DMS 273 (cell line): Measurements from ENCODE around the gene HECTD2.

Source experiments
- DNase-seq: peaks from one replicate; lab custom pipeline; 2025; ENCODE audit not compliant: unreplicated experiment; lab: John Stamatoyannopoulos, UW

The HECTD2 gene

GRCh38 chr10:91471602-91472001 lies 61.5 kb downstream of the HECTD2 start:
- no peak for DNase-seq

GRCh38 chr10:91472911-91473310 lies 62.8 kb downstream of the HECTD2 start:
- no peak for DNase-seq

GRCh38 chr10:91474009-91474408 lies 63.9 kb downstream of the HECTD2 start:
- no peak for DNase-seq

DNA sequence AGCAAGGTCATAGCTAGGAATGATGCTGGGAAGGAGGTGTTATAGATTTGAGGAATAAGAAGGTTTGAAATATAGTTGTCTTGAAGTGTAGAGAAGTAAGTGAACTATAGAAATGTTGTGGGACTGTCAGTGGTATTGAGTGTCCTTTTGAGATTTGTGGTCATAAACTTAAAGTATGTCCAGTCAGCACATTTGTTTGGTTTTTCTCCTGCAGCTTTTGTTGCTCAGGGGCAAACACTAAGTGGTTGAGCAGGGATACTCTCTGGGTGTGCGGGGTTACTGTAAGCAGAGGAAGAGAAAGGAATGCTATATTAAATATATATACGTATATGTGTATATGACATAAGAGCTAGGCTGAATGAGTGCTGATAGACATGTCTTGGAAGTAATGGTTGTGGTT lies 67.1 kb downstream of the HECTD2 start:
- no peak for DNase-seq

DNA sequence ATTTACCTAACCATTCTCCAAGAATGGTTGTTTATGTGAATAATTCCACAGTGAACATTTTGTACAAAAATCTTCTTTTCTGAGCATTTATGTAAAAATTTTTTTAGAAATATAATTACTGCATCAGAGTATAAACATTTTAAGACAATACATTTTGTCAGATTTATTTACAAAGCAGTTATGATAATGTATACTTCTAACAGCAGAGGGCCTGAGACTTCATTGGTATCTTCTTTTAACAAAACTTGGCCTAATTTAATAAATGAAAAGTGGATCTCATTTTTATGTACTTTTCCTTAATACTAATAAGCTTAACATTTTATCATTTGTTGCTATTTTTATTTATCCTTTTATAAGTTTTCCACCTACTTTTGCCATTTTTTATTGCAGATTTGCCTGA lies 69.4 kb downstream of the HECTD2 start:
- no peak for DNase-seq

- no peak for DNase-seq
Measured at GRCh38 chr10:91487911-91488582, 77.9 kb downstream of the HECTD2 start.

DNA sequence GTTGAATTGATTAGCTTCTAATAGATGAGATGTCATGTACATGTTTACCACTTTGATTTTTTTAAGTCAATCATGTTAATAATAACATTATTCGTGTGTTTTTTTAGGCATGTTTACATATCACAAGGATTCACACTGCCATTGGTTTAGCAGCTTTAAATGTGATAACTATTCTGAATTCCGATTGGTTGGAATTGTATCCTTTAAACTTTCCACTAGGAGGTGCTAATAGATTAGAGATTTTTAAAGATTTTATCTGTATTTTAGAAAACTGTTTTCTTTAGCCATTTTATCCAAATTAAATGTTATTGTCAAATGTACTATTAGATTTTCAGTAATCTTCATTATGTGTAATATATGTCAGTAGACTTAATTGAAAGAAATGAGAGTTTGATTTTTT lies 83.2 kb downstream of the HECTD2 start:
- peak; percentile 42 for DNase-seq

GRCh38 chr10:91495402-91495801 lies 85.3 kb downstream of the HECTD2 start:
- no peak for DNase-seq

GRCh38 chr10:91496016-91496415 lies 85.9 kb downstream of the HECTD2 start:
- DNase-seq: peak; percentile 8

DNA sequence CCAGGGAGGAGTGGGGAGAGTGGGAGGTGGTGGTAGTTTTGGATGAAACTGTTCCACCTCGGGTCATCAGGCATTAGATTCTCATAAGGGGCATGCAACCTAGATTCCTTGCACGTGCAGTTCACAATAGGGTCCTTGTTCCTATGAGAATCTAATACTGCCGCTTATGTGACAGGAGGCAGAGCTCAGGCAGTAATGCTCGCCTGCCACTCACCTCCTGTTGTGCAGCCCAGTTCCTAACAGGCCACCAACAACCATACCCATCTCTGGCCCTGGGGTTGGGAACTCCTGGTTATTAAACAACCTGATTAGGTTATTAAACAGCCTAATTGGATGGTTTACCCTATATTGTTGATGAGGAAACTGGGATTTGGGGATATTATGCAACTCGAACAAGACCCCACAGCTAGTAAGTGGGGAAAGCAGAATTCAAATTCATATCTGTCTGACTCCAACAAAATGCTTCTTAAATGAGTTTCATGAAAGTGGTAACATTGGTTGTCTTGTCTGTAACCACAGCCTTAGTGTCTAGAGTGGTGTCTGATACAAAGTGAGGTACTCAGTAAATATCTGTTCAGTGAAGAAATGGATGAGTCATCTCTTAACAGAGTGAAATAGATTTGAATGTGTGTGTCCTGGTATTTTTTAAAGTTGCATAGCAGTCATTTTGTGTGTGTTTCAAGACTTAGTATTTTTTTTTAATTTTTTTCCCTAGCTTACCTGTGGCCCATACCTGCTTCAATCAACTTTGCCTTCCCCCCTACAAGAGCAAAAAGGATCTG lies 101.6 kb downstream of the HECTD2 start:
- no peak for DNase-seq

DNA sequence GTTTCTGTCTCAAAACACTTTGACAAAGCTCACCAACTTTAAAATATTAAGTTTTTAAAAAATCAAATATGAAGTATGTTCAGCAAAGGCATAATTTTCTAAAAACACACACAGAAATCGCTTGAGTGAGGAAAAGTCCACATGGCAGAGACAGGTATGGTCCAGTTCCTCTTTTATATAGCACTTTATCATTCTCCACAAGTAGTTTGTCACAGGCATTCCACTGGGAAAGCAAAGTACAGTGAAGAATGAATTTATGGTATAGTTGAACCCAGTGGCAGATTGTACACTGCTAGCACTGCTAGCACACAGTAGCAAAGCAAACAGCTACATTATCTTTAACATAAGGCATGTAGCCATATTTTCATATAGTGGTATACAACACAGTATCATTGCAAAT lies 102.3 kb downstream of the HECTD2 start:
- DNase-seq: no peak

- DNase-seq: peak; percentile 7
Measured at GRCh38 chr10:91513598-91514424, 103.7 kb downstream of the HECTD2 start.

- DNase-seq: no peak
Measured at GRCh38 chr10:91514787-91515186, 104.6 kb downstream of the HECTD2 start.

DNA sequence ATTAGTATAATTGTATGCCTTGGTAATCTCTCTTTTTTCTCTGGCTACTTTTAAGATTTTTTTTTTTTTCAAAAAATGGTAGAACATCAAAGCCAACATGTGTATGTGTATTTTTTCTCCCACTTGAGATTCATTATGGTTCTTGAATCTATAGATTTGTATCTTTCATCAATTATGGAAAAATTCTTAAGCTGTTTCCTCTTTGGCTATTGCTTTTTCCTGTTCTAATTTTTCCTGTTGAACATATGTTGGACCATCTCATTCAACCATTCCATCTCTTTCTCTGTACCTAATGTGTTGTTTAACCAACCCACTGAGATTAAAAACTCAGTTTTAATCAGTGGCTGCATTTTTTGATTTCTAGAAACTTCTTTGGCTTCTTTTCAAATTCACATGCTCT lies 107.2 kb downstream of the HECTD2 start:
- DNase-seq: no peak

GRCh38 chr10:91519899-91520514 lies 109.9 kb downstream of the HECTD2 start:
- DNase-seq: no peak

DNA sequence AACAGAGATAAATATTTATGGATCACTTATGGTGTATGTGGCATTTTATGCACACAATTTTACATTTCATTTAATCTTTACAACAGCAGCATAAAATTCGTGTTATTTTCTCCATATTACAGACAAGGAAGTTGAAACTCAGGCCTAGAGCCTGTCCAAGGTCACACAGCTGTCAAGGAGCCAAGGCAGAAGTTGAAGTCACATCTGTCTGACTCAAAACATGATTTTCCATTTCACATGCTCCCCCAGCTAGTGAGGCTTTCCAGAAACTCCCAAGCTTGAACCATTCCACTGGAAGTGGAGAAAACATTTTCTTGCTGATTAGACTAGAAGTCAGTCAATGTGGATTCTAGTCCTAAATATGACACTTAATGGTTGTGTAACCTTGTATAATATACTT lies 110.5 kb downstream of the HECTD2 start:
- DNase-seq: no peak

DNA sequence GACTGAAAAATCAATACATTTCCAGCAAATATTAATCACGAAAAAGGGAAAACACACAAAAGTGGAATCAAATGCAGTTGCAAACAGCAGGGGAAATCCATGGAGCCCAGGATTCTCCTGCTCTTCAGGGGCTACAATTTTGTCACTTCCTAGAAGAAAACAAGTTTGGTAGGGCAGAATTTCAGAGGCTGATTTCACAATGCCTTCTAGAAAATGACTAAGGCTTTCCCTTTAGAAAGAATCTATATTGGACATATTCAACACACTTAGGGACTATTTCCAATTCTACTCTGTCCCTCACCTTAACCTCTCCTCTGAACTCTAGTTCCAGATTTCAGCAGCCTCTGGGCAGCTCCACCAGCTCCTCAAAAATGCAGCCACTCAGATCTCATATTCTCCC lies 111.3 kb downstream of the HECTD2 start:
- DNase-seq: no peak

DNA sequence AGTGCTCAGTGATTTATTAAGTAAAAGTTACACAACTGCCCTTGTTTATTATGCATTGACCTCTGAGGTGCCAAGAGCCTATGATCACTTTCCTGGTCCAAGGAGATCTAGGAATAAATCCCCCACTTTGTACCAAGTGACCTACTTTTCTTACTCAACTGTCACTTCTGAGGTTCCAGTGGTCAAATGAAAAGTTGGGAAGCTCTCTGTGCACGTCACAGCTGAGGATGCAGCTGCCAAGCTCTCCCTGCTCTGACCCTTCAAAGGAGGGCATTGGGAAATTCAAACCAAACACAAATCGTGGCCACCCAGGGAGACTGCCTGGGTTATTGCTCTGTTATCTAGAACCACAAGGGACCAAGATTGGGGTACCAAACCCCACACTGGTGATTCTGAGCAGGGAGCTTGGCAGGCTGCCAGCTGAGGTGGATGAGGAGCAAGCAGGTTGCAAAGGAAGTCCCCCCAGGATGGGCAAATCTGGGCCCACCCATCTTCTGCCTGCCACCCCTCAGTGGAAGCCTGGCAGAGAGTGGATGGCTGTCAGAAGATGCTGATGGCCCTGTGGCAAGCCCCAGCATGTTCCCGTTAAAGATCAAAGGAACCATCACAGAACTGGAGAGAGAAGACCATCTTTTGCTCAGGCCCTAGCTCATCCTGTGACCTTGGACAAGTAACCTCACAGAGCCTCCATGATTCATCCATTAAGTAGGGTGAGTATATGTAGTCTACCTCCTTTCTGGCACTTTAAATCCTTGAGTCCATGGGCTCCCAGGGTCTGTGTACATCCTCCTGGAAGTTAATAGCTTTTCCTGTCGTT lies 116.0 kb downstream of the HECTD2 start:
- no peak for DNase-seq

GRCh38 chr10:91528080-91528479 lies 117.9 kb downstream of the HECTD2 start:
- DNase-seq: no peak

GRCh38 chr10:91528768-91529167 lies 118.6 kb downstream of the HECTD2 start:
- DNase-seq: peak; percentile 62
